K562 treated with DMSO at 1 percent for 24 hours (cell line): Measurements from ENCODE around the gene SIKE1. TPM values are rescaled to one million over a fixed set of nuclear protein-coding genes. Genes with fewer than 3 reads are reported as not detected.

Experiments
- total RNA-seq: library from RNA; unstranded; fragments of 300-600 nt; gene quantifications from 2 replicates; pipeline ENCODE4 v1.2.3, GENCODE V29; 2022; ENCODE audit warnings: low read depth; ENCODE audit not compliant: insufficient read depth

SIKE1 gene
- total RNA-seq, result 38.1 and 63.9 TPM in 2 replicates

DNA sequence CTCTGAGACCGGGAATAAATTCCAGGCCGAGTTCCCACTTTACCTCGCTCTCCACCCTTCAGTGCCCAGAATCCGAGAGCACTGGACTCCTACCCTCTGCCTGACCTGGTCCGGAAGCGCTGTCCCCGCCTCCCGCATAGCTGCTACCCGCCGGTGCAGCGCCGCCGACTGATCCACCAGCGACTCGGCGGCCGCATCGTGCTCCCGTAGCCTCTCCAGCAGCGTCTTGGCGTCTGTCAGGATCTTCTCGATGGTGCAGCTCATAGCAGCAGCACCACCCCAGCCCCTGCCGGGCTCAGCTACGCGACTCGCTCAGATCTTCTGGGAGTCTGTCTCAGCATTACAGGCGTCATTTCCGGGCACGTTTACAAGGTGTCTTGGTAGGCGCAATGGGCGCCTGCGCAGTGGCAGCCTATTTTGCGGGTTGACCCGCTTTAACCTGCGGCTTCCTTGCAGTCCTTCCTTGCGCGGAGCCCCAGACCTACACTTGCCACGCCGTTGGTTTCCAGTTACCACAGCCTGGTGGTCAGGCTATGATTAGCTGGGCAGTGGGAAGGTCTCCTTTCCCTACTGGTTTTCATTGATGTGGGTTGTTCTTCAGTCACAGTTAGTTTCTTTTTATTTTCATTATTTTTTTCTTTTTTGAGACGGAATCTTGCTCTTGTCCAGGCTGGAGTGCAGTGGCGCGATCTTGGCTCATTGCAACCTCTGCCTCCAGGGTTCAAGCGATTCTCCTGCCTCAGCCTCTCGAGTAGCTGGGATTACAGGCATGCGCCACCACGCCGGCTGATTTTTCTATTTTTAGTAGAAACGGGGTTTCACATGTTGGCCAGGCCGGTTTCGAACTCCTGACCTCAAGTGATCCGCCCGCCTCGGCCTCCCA lies at the start of gene SIKE1:
TSS of gene SIKE1 (minus strand) at position 342 of the 883 bp plus-strand sequence. CDS start at position 264, 78 bp downstream.

DNA sequence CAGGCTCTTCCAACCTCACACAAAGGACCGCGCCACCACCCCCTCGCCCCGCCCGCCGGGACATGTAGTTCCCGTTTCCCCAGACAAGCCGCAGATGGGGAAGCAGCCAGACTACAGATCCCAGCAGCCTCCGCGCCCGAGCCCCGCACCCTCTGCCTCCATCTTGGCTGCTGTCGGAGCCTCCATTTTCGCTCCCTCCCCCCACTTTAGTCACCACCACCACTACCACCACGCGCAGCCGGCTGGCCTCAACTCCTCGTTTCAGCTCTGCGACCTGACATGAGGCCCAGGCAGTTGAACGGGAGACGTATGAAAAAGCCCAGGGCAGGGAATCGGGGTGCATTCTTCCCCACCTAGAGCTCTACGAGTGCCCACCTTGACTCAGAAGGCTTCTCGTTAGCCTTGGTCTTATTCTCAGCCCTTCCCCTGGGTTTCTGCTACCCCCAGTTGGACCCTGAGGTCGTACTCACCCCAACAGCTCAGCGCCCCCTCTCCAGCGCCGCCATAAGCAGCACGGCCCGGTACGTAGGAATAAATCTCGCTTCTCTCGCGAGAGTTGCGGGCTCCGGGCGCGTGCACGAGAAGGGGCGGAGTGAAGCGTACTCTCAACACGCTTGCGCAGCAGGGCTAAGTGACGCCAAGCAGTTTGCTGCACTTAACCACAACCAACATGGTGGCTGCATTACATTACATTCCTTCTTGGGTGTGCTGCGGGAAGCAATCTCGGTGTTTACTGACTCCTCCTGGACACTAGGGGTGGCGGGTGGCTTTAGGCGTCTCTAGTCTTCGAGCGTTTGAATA lies 22.8 kb downstream of the SIKE1 start, which contains the start of gene CSDE1:
TSS of gene CSDE1 (minus strand) at position 530 of the 801 bp plus-strand sequence. CDS start 18,094 bp downstream, outside the sequence.

Other genes with a start within 250 kb of the SIKE1 start
- gene BCAS2, start 199.1 kb downstream of the SIKE1 start, total RNA-seq, result 35.2 and 51.5 TPM in 2 replicates
- 0.25 and 0.30 TPM in 2 replicates for gene DENND2C, start 110.6 kb downstream of the SIKE1 start, total RNA-seq
- not detected in 2 replicates for gene AMPD1, start 85.1 kb downstream of the SIKE1 start, total RNA-seq
- gene NRAS, start 63.9 kb downstream of the SIKE1 start, total RNA-seq, result 19.9 and 25.4 TPM in 2 replicates
- 151 and 172 TPM in 2 replicates for gene CSDE1, start 22.7 kb downstream of the SIKE1 start, total RNA-seq
- gene SYCP1, start 74.2 kb upstream of the SIKE1 start, total RNA-seq, result not detected in 2 replicates
- gene TSHB, start 249.1 kb upstream of the SIKE1 start, total RNA-seq, result not detected in 2 replicates